Mucosa of descending colon (tissue), 3 donors: ENCODE results near the gene IRF6. TPM values are rescaled to one million over a fixed set of nuclear protein-coding genes. Genes with fewer than 3 reads are reported as not detected.

Source experiments
- ATAC-seq: fragments of 200-7000 bp; cut with Tn5 transposase; one replicate; pipeline ENCODE4 v1.9.1; 2020; ENCODE audit warnings: mild to moderate bottlenecking, moderate library complexity
- DNase-seq, 3 donors: peaks; one replicate each; pipeline ENCODE4 v3.0.0-alpha.2; 2020
- H3K36me3 ChIP-seq: fragments of 200-600 bp; one replicate; pipeline ENCODE4 v1.8.0; 2021; ENCODE audit warnings: low read depth, mild to moderate bottlenecking
- H3K4me1 ChIP-seq: fragments of 200-600 bp; one replicate; pipeline ENCODE4 v1.8.0; 2021; ENCODE audit warnings: low read depth, mild to moderate bottlenecking
- H3K4me3 ChIP-seq: fragments of 200-600 bp; one replicate; pipeline ENCODE4 v1.8.0; 2021; ENCODE audit warnings: mild to moderate bottlenecking
- H3K9me3 ChIP-seq: fragments of 200-600 bp; one replicate; pipeline ENCODE4 v1.8.0; 2021; ENCODE audit warnings: mild to moderate bottlenecking
- intact Hi-C, 2 donors: fragments of 100-400 bp; cut with DNase I in 1 of 2; cut with micrococcal nuclease in 1 of 2; formaldehyde crosslinking; loops; one replicate each; pipeline versions ENCODE4 v1.11.0 to v1.11.1; 2022; cut with DNase I, micrococcal nuclease
- total RNA-seq, 3 donors: library from RNA; stranded (reverse); fragmentation: NEBNext Ultra II Directional in 2 of 3; extraction: Animal tissue kit (Norgen Biotek cat#: 25700) in 2 of 3; gene quantifications; one replicate each; pipeline versions ENCODE4 v1.2.1 to v1.2.4, GENCODE V29; 2021 to 2023
- TF ChIP-seq, protein P1 (sequence below): fragments of 200-600 bp; IDR thresholded peaks from one replicate; pipeline ENCODE4 v1.8.0; 2022; ENCODE audit warnings: antibody characterized with exemption, mild to moderate bottlenecking
- donor health status: DM: no; HTN: no; CAD: no; lungs with moderate emphysema.
- donor health status: DM: no; HTN: no; CAD: no.
- donor health status: DM: no; HTN: yes; CAD: no.

IRF6 gene
- total RNA-seq, 3 donors from 2014 or later, result 42.9 to 115 (median 96.9) TPM

DNA sequence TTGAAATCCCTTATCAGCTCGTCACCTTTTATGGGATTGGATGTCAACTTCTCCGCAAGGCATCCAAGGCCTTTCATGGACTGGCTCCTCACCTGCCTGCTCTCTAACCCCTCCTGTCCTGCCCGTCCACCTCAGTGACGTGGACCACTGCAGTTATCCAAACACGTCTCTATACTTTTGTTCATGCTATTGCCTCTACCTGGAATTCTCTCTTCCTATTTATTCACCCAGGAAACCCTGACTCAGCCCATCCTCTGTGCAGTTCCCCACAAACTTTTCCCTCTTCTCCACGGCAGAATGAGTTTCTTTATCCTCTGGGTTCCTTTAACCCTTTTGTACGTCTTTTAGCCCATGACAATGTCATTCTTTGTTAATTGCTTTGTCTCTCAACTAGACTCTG is 16.8 kb upstream of the IRF6 start:
- no peak for DNase-seq
- Histone ChIP-seq H3K36me3 (no peaks in the 10 kb centered on the region), H3K4me1 (peaks cover 16% of the 10 kb centered on the region), H3K4me3 (no peak overlapping the region), H3K9me3 (no peaks in the 10 kb centered on the region)
- intact Hi-C loops, result no loop called here
- no peak for ATAC-seq
- TF ChIP-seq, protein P1, sequence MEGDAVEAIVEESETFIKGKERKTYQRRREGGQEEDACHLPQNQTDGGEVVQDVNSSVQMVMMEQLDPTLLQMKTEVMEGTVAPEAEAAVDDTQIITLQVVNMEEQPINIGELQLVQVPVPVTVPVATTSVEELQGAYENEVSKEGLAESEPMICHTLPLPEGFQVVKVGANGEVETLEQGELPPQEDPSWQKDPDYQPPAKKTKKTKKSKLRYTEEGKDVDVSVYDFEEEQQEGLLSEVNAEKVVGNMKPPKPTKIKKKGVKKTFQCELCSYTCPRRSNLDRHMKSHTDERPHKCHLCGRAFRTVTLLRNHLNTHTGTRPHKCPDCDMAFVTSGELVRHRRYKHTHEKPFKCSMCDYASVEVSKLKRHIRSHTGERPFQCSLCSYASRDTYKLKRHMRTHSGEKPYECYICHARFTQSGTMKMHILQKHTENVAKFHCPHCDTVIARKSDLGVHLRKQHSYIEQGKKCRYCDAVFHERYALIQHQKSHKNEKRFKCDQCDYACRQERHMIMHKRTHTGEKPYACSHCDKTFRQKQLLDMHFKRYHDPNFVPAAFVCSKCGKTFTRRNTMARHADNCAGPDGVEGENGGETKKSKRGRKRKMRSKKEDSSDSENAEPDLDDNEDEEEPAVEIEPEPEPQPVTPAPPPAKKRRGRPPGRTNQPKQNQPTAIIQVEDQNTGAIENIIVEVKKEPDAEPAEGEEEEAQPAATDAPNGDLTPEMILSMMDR, result no peak

DNA sequence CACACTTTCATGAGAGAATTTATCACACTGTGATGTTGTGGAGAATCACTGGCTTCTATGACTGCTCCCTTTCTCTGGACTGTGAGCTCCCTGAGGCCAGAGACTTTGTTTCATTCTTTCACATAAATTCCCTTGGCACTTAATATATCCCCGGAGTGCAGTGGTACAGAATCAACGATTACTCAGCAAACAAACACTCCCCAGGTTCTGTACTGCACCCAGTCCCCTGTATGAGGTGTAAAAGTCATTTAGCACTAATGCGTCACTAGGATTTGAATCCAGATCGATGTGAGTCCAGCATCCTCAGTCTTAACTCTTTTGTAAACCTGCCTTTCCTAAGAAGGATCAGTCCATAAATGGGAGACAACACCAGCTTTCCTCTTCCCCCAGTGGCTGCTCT is 15.0 kb upstream of the IRF6 start:
- Histone ChIP-seq H3K4me1 (peaks cover 9% of the 10 kb centered on the region), H3K4me3 (no peak overlapping the region), H3K36me3 (no peaks in the 10 kb centered on the region), H3K9me3 (no peaks in the 10 kb centered on the region)
- no peak for ATAC-seq
- no peak for DNase-seq
- intact Hi-C loops, result no loop called here
- TF ChIP-seq, protein P1, result no peak

GRCh38 chr1:209819058-209819457 is 13.1 kb upstream of the IRF6 start:
- Histone ChIP-seq H3K36me3 (no peaks in the 10 kb centered on the region), H3K9me3 (no peaks in the 10 kb centered on the region), H3K4me3 (no peak overlapping the region), H3K4me1 (peaks cover 9% of the 10 kb centered on the region)
- DNase-seq (no peak), ATAC-seq (no peak)
- TF ChIP-seq, protein P1, result no peak
- intact Hi-C loops, result no loop called here

DNA sequence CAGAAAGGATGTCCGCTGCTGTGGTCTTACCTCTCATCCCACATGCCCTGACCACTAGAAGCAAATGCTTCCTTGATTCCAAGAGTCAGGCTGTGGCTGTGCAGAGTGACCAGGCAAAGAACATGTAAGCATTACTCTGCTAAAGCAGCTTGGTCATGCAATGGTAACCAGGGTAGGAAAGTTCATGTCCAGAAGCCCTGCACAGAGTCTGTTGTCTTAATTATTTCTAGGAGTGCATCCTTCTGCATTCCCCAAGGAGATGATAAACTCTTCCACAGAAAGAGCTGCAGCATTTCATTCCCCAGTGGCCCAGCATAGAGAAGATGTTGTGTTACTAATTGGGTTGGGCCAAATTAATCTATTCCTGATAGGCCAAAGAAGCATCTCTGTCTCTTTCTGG is 11.7 kb upstream of the IRF6 start:
- H3K9me3 ChIP-seq, result no peaks in the 10 kb centered on the region
- H3K4me3 ChIP-seq, result no peak overlapping the region
- H3K4me1 ChIP-seq, result no peaks in the 10 kb centered on the region
- ATAC-seq (no peak), DNase-seq (no peak)
- intact Hi-C loops, result no loop called here
- no peaks in the 10 kb centered on the region for H3K36me3 ChIP-seq
- TF ChIP-seq, protein P1, result no peak

- Histone ChIP-seq H3K4me3 (no peak overlapping the region), H3K36me3 (no peaks in the 10 kb centered on the region), H3K9me3 (no peaks in the 10 kb centered on the region), H3K4me1 (no peaks in the 10 kb centered on the region)
- intact Hi-C loops, result no loop called here
- no peak for DNase-seq
- ATAC-seq, result no peak
- TF ChIP-seq, protein P1, result no peak
These were observed 11.0 kb upstream of the IRF6 start for GRCh38 chr1:209816923-209817322.

DNA sequence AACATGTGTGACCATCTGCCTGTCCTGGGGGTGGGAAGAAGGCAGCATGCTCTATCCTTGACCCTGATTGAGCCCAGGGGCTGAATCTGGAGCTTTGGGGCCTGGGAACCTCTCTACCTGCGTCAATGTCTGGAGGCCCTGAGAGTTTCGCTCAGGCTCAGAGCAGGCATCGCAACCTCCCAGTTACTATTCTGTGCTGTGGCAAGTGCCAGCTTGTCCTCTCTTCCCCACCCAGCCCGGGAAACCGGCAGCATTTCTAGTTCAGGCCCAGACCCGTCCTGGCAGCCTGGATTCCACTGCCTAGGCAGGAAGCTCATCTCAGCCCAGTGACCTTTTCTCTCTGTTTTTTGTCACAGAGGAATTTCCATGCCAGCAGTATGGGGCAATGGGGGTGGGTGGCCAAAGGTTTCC is 10.0 kb upstream of the IRF6 start:
- ATAC-seq, result no peak
- H3K36me3 ChIP-seq, result no peaks in the 10 kb centered on the region
- intact Hi-C loops, result no loop called here
- H3K4me1 ChIP-seq, result no peaks in the 10 kb centered on the region
- no peak overlapping the region for H3K4me3 ChIP-seq
- DNase-seq, result no peak
- TF ChIP-seq, protein P1, result no peak
- H3K9me3 ChIP-seq, result no peaks in the 10 kb centered on the region
